ENCODE measurements around the gene EGF.

DNA sequence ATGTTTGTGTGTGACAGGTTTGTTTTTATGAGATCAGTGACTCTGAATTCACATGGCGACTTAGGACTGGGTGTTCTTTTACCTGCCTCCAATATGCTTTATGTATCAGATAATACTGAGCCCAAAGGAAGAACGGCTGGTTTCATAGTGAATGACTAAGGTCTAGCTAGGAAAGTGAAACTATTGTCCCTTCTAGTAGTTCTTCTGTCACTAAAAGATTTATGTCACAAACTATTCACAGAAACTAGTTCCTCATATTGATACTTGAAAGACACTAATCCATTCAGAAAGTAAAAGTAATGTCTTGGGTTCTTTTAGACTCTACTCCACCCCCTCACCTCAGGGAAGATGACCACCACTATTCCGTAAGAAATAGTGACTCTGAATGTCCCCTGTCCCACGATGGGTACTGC, 81.7 kb downstream of the EGF start:
- no peak for TF ChIP-seq ZNF8 (CRISPR knock-in tag; IDR thresholded peaks at IDR 0.05)
- no peak for TF ChIP-seq SNAI2 (CRISPR knock-in tag; IDR thresholded peaks at IDR 0.05)
- TF ChIP-seq ARNTL (CRISPR knock-in tag; IDR thresholded peaks at IDR 0.05; ENCODE audit: borderline replicate concordance, low read depth), result no peak

Data from SK-N-SH treated with all-trans-retinoic acid at 6 μM for 48 hours (cell line).